ENCODE data around the gene ZMYND11.
"Not testable (repeated sequence)": the region's sequence is repeated elsewhere in the genome, so short reads cannot be mapped to it uniquely, and the experiment has no call there.

The ZMYND11 gene

DNA sequence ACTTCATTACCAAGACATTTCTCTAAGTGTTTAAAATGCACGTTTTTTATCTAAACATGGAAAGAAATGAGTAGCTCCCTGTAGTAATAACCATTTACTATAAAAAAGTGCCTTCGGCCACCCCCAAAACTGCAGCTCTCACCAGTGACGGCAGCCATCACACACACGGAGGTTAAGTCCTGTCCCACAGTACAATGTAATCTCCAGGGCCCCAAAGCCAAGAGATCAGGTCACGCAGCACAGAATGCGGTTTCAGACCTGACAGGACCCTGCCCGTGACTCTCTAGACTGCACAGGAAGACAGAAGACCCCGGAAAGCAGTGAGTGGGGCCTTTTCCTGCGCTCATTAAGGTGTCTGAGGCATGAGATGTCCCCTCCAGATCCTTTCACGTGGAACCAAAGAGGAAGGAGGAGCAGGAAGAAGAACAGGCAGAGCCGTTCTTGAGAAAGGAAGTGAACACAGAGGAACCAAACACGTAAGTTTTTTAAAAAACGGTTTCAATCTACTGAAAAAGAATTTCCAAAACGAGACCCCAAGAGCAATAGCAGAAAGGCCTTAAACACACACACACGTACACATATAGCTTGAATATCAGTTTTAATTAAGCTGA, 125.7 kb downstream of the ZMYND11 start:
- TF ChIP-seq, protein P1, sequence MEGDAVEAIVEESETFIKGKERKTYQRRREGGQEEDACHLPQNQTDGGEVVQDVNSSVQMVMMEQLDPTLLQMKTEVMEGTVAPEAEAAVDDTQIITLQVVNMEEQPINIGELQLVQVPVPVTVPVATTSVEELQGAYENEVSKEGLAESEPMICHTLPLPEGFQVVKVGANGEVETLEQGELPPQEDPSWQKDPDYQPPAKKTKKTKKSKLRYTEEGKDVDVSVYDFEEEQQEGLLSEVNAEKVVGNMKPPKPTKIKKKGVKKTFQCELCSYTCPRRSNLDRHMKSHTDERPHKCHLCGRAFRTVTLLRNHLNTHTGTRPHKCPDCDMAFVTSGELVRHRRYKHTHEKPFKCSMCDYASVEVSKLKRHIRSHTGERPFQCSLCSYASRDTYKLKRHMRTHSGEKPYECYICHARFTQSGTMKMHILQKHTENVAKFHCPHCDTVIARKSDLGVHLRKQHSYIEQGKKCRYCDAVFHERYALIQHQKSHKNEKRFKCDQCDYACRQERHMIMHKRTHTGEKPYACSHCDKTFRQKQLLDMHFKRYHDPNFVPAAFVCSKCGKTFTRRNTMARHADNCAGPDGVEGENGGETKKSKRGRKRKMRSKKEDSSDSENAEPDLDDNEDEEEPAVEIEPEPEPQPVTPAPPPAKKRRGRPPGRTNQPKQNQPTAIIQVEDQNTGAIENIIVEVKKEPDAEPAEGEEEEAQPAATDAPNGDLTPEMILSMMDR (IDR thresholded peaks at IDR 0.05; ENCODE audit: control insufficient read depth, insufficient read depth, low read depth, low read length, missing control alignments) = no peak
- H3K4me3 ChIP-seq (ENCODE audit: control insufficient read depth, low read depth, low read length) = no peak overlapping the region
- DNase-seq (ENCODE audit: low read depth) = no peak

DNA sequence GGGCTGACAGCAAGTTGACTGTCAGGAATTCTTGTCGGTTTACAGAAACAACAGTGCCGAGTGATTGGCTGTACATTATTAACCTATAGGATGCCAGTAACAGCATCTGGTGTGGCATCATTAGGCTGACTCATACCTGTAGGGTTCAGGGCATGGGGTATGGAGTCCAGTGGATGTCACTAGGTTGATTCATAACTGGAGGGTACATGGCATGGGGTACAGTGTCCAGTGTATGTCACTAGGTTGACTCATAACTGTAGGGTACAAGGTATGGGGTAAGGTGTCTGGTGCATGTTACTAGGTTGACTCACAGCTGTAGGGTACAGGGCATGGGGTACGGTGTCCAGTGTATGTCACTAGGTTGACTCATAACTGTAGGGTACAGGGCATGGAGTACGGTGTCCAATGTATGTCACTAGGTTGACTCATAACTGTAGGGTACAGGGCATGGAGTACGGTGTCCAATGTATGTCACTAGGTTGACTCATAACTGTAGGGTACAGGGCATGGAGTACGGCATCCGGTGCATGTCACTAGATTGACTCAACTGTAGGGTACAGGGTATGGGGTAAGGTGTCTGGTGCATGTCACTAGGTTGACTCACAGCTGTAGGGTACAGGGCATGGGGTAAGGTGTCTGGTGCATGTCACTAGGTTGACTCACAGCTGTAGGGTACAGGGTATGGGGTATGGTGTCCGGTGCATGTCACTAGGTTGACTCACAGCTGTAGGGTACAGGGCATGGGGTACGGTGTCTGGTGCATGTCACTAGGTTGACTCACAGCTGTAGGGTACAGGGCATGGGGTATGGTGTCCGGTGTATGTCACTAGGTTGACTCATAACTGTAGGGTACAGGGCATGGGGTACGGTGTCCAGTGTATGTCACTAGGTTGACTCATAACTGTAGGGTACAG, 129.2 kb downstream of the ZMYND11 start:
- DNase-seq (ENCODE audit: low read depth); H3K4me3 ChIP-seq (ENCODE audit: control insufficient read depth, low read depth, low read length): not testable (repeated sequence)

DNA sequence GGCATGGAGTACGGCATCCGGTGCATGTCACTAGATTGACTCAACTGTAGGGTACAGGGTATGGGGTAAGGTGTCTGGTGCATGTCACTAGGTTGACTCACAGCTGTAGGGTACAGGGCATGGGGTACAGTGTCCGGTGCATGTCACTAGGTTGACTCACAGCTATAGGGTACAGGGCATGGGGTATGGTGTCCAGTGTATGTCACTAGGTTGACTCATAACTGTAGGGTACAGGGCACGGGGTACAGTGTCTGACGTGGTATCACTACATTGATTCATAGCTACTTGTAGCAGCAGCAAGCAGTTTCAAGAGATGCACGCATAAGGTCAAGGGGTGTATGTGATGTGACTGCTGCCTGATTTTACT, 129.8 kb downstream of the ZMYND11 start:
- H3K4me3 ChIP-seq (ENCODE audit: control insufficient read depth, low read depth, low read length); DNase-seq (ENCODE audit: low read depth): not testable (repeated sequence)

DNA sequence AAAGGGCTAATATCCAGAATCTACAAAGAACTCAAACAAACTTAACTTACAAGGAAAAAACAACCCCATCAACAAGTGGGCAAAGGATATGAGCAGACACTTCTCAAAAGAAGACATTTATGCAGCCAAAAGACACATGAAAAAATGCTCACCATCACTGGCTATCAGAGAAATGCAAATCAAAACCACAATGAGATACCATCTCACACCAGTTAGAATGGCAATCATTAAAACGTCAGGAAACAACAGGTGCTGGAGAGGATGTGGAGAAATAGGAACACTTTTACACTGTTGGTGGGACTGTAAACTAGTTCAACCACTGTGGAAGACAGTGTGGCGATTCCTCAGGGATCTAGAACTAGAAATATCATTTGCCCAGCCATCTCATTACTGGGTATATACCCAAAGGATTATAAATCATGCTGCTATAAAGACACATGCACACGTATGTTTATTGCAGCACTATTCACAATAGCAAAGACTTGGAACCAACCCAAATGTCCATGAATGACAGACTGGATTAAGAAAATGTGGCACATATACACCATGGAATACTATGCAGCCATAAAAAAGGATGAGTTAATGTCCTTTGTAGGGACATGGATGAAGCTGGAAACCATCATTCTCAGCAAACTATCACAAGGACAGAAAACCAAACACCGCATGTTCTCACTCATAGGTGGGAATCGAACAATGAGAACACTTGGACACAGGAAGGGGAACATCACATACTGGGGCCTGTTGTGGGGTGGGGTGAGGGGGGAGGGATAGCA, 130.7 kb downstream of the ZMYND11 start:
- H3K4me3 ChIP-seq (ENCODE audit: control insufficient read depth, low read depth, low read length) = not testable (repeated sequence)

DNA sequence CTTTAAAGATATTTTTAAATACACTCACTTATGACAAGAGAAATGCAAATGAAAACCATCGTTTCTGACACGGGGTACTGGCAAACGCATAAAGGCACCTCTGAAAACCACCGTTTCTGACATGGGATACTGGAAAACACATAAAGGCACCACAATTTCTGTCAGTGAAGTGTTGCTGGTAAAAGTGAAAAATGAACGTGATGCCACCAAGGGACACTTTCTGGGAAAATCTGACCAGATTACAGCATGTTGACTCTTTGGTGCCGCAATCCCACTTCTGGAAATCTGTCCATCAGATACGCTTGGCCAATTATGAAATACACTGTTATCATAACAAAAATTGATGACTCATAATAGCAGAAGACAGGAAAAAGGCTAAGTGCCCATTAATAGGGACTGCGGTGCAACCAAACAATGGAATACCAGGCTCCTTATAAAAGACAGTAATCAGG, 131.7 kb downstream of the ZMYND11 start:
- TF ChIP-seq, protein P1 (IDR thresholded peaks at IDR 0.05; ENCODE audit: control insufficient read depth, insufficient read depth, low read depth, low read length, missing control alignments) = no peak
- DNase-seq (ENCODE audit: low read depth) = no peak
- H3K4me3 ChIP-seq (ENCODE audit: control insufficient read depth, low read depth, low read length) = no peak overlapping the region

More for the DNA sequence above, 130.7 kb downstream of the ZMYND11 start:
- not testable (repeated sequence) for DNase-seq (ENCODE audit: low read depth)

DNA sequence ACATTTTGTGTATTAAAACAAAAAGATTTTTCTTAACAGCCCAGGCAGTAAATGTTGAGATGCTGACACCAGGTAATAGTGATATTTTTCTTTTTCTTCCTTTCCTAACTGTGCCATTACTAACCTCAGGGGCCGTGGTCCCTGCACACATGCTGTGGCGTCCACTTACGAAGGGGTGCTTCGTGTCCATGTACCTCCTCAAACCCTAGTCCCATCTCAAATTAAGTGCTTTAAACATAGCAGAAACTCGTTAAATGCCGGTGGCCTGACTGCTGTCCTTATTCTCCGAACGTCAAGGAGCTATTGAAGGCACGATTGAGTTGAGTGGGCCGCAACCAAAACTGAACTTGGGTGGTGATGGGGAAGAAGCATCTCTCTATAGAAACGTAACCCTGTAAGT, 132.4 kb downstream of the ZMYND11 start:
- DNase-seq (ENCODE audit: low read depth) = no peak
- TF ChIP-seq, protein P1 (IDR thresholded peaks at IDR 0.05; ENCODE audit: control insufficient read depth, insufficient read depth, low read depth, low read length, missing control alignments) = no peak
- H3K4me3 ChIP-seq (ENCODE audit: control insufficient read depth, low read depth, low read length) = no peak overlapping the region

DNA sequence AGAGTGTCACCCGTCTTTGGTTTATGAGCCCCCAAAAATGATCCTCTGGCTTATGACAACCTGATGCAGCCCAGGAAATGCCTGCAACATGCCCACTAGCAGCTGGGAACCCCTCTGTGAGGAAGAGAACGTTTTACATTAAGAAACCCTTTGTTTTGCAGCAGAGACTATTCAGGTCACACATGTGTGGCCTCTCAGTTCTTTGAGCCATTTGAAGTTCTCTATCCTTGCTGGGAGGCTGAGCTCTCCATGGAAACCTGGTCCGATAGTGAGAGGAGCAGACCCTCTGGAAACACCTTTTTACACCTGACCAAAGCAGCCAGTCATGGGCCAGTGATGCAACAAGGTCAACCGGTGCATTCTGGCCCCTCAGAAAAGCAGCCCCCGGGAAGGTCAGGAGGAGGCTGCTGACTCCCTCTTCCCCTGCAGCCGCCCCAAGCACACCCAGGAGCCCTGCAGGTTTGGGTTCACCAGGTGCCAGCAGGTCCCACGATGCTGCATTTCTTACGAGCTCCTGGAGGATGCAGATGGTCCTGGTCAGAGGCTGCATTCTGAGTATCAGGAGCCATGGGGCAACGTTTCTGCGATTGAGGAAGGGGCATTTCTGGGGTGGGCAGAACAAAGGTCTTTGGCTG, 134.3 kb downstream of the ZMYND11 start:
- TF ChIP-seq, protein P1 (IDR thresholded peaks at IDR 0.05; ENCODE audit: control insufficient read depth, insufficient read depth, low read depth, low read length, missing control alignments) = no peak
- DNase-seq (ENCODE audit: low read depth) = no peak
- H3K4me3 ChIP-seq (ENCODE audit: control insufficient read depth, low read depth, low read length) = no peak overlapping the region
